ENCODE measurements around the gene PMM1.
"Not testable (repeated sequence)": the region's sequence is repeated elsewhere in the genome, so short reads cannot be mapped to it uniquely, and the experiment has no call there.

PMM1 gene

DNA sequence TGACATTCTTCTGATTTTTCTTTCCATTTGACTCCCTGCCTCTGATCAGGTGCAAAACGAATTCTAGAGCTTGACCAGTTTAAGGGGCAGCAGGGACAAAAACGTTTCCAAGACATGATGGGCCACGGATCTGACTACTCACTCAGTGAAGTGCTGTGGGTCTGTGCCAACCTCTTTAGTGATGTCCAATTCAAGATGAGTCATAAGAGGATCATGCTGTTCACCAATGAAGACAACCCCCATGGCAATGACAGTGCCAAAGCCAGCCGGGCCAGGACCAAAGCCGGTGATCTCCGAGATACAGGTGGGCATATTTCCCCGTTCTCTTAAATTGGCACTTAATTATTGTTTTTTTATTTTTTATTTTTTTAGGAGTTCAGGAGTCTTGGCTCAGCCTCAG, 46.8 kb upstream of the PMM1 start:
- TF ChIP-seq EZH2phosphoT487 (IDR thresholded peaks at IDR 0.05; ENCODE audit: borderline replicate concordance, low read length) (no peak), CTCF (IDR thresholded peaks at IDR 0.05; ENCODE audit: low read depth, low read length, poor library complexity, severe bottlenecking) (no peak)
- Histone ChIP-seq H4K20me1 (ENCODE audit: control insufficient read depth, insufficient read depth, low read depth, low read length) (peaks cover 11% of the 10 kb centered on the region), H3K27ac (ENCODE audit: low read depth, low read length) (no peak overlapping the region), H3K9me3 (ENCODE audit: control insufficient read depth, insufficient read depth, low read length) (no peaks in the 10 kb centered on the region), H3K79me2 (ENCODE audit: control insufficient read depth, low read length) (peaks cover 71% of the 10 kb centered on the region), H3K4me1 (ENCODE audit: control insufficient read depth, low read length) (no peaks in the 10 kb centered on the region), H3K4me2 (ENCODE audit: low read length) (no peak overlapping the region), H3K27me3 (ENCODE audit: control insufficient read depth, low read length) (no peaks in the 10 kb centered on the region), H3K4me3 (ENCODE audit: low read length) (no peak overlapping the region), H3K9me2 (replicated peaks; ENCODE audit: control insufficient read depth, low read length) (no peaks in the 10 kb centered on the region), H3F3A (ENCODE audit: control insufficient read depth, insufficient read depth) (no peaks in the 10 kb centered on the region), H3K36me3 (ENCODE audit: control insufficient read depth, low read length) (peaks cover 86% of the 10 kb centered on the region)

GRCh38 chr22:41634610-41635009, 45.0 kb upstream of the PMM1 start:
- H3K4me3 ChIP-seq (ENCODE audit: low read length); H3K9me3 ChIP-seq (ENCODE audit: control insufficient read depth, insufficient read depth, low read length); H3K27me3 ChIP-seq (ENCODE audit: control insufficient read depth, low read length); H4K20me1 ChIP-seq (ENCODE audit: control insufficient read depth, insufficient read depth, low read depth, low read length); H3K27ac ChIP-seq (ENCODE audit: low read depth, low read length); H3K9me2 ChIP-seq (replicated peaks; ENCODE audit: control insufficient read depth, low read length); H3K4me2 ChIP-seq (ENCODE audit: low read length); H3F3A ChIP-seq (ENCODE audit: control insufficient read depth, insufficient read depth); H3K4me1 ChIP-seq (ENCODE audit: control insufficient read depth, low read length): not testable (repeated sequence)
- Histone ChIP-seq H3K79me2 (ENCODE audit: control insufficient read depth, low read length) (peaks cover 59% of the 10 kb centered on the region), H3K36me3 (ENCODE audit: control insufficient read depth, low read length) (peaks cover 75% of the 10 kb centered on the region)

DNA sequence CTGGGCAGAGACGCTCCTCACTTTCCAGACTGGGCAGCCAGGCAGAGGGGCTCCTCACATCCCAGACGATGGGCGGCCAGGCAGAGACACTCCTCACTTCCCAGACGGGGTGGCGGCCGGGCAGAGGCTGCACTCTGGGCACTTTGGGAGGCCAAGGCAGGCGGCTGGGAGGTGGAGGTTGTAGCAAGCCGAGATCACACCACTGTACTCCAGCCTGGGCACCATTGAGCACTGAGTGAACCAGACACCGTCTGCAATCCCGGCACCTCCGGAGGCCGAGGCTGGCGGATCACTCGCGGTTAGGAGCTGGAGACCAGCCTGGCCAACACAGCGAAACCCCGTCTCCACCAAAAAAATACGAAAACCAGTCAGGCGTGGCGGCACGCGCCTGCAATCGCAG, 42.0 kb upstream of the PMM1 start:
- peaks cover 76% of the 10 kb centered on the region for H3K36me3 ChIP-seq (ENCODE audit: control insufficient read depth, low read length)
- peaks cover 71% of the 10 kb centered on the region for H3K79me2 ChIP-seq (ENCODE audit: control insufficient read depth, low read length)

DNA sequence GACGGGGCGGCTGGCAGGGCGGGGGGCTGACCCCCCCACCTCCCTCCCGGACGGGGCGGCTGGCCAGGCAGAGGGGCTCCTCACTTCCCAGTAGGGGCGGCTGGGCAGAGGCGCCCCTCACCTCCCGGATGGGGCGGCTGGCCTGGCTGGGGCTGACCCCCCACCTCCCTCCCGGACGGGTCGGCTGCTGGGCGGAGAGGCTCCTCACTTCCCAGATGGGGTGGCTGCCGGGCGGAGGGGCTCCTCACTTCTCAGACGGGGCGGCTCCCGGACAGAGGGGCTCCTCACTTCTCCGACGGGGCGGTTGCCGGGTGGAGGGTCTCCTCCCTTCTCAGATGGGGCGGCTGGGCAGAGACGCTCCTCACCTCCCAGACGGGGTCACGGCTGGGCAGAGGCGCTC, 41.5 kb upstream of the PMM1 start:
- not testable (repeated sequence) for H3K4me1 ChIP-seq (ENCODE audit: control insufficient read depth, low read length); H3K27me3 ChIP-seq (ENCODE audit: control insufficient read depth, low read length); H3K9me3 ChIP-seq (ENCODE audit: control insufficient read depth, insufficient read depth, low read length); H3K4me2 ChIP-seq (ENCODE audit: low read length); H4K20me1 ChIP-seq (ENCODE audit: control insufficient read depth, insufficient read depth, low read depth, low read length); H3K9me2 ChIP-seq (replicated peaks; ENCODE audit: control insufficient read depth, low read length); H3K27ac ChIP-seq (ENCODE audit: low read depth, low read length); H3F3A ChIP-seq (ENCODE audit: control insufficient read depth, insufficient read depth); H3K4me3 ChIP-seq (ENCODE audit: low read length)
- Histone ChIP-seq H3K79me2 (ENCODE audit: control insufficient read depth, low read length) (peaks cover 72% of the 10 kb centered on the region), H3K36me3 (ENCODE audit: control insufficient read depth, low read length) (peaks cover 72% of the 10 kb centered on the region)

More for the DNA sequence above, 42.0 kb upstream of the PMM1 start:
- H3K9me2 ChIP-seq (replicated peaks; ENCODE audit: control insufficient read depth, low read length); H3K9me3 ChIP-seq (ENCODE audit: control insufficient read depth, insufficient read depth, low read length); H3K27ac ChIP-seq (ENCODE audit: low read depth, low read length); H3K4me3 ChIP-seq (ENCODE audit: low read length); H3K4me1 ChIP-seq (ENCODE audit: control insufficient read depth, low read length); H4K20me1 ChIP-seq (ENCODE audit: control insufficient read depth, insufficient read depth, low read depth, low read length); H3K4me2 ChIP-seq (ENCODE audit: low read length); H3K27me3 ChIP-seq (ENCODE audit: control insufficient read depth, low read length); H3F3A ChIP-seq (ENCODE audit: control insufficient read depth, insufficient read depth): not testable (repeated sequence)

DNA sequence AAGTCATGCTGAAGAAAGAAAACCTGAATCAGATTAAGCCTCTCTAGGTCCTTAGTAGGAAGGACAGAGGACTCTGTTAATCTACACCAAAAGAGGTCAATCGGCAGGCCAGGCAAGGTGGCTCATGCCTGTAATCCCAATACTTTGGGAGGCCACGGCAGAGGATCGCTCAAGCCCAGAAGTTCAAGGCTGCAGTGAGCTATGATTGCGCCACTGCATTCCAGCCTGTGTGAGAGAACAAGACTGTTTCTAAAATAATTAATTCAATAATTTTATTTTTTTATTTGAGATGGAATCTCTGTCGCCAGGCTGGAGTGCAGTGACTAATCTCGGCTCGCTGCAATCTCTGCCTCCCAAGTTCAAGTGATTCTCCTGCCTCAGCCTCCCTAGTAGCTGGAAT, 35.9 kb upstream of the PMM1 start:
- H3K27ac ChIP-seq (ENCODE audit: low read depth, low read length): no peak overlapping the region
- no peaks in the 10 kb centered on the region for H3K9me3 ChIP-seq (ENCODE audit: control insufficient read depth, insufficient read depth, low read length)
- H3K79me2 ChIP-seq (ENCODE audit: control insufficient read depth, low read length): peaks cover 85% of the 10 kb centered on the region
- no peak overlapping the region for H3K4me2 ChIP-seq (ENCODE audit: low read length)
- H3K36me3 ChIP-seq (ENCODE audit: control insufficient read depth, low read length): peaks cover 76% of the 10 kb centered on the region
- no peaks in the 10 kb centered on the region for H3K9me2 ChIP-seq (replicated peaks; ENCODE audit: control insufficient read depth, low read length)
- H3K4me1 ChIP-seq (ENCODE audit: control insufficient read depth, low read length): peaks cover 7% of the 10 kb centered on the region
- peaks cover 7% of the 10 kb centered on the region; the same call in 1 of the 2 replicates for H4K20me1 ChIP-seq (ENCODE audit: control insufficient read depth, insufficient read depth, low read depth, low read length)
- no peak overlapping the region for H3K4me3 ChIP-seq (ENCODE audit: low read length)
- TF ChIP-seq EZH2phosphoT487 (IDR thresholded peaks at IDR 0.05; ENCODE audit: borderline replicate concordance, low read length) (no peak), CTCF (IDR thresholded peaks at IDR 0.05; ENCODE audit: low read depth, low read length, poor library complexity, severe bottlenecking) (no peak)
- no peaks in the 10 kb centered on the region for H3K27me3 ChIP-seq (ENCODE audit: control insufficient read depth, low read length)
- H3F3A ChIP-seq (ENCODE audit: control insufficient read depth, insufficient read depth): 0 out of 2 replicates have a peak, but pooled peaks cover 3% of the 10 kb centered on the region
